Hematopoietic multipotent progenitor cell treated with erythropoietin and hydrocortisone succinate and interleukin-3 and kit ligand, for 17 days (in vitro differentiated cells): Measurements from ENCODE around the gene SAE1.

Experiments
- DNase-seq: peaks from one replicate; pipeline ENCODE4 v3.0.0-alpha.2; 2015; ENCODE audit warnings: low spot score

Gene SAE1

GRCh38 chr19:47161876-47162489 is 31.3 kb downstream of the SAE1 start:
- no peak for DNase-seq

- DNase-seq = no peak
Measured at GRCh38 chr19:47168065-47168464, 37.4 kb downstream of the SAE1 start.

DNA sequence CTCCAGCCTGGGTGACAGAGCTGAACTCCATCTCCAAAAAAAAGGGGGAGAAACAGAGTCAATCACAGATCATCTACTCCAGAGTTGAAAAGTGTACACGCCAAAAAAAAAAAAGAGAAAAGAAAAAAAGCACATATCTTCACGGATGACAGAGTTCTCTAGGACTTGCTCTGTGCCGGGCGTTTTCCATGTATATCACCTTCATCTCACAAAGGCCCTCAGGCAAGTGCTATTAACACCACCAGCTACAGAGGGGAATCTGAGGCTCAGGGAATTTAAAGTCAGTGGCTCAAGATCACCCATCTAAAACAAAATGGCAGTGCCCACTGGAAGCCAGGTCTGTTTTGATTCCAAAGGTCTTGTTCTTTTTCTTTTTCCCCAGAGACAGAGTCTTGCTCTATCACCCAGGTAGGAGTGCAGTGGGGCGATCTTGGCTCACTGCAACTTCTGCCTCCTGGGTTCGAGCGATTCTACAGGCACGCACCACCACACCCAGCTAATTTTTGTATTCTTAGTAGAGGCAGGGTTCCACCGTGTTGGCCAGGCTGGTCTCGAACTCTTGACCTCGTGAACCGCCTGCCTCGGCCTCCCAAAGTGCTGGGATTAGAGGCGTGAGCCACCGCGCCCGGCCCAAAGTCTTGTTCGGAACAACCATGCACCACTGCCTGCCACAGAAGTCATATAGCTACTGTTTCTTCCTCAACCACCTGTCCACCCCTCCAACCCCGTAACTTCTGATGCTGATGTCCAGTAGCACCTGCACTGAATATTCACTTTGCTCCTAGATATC is 42.2 kb downstream of the SAE1 start:
- no peak for DNase-seq

- DNase-seq = no peak
Measured at GRCh38 chr19:47176071-47176626, 45.5 kb downstream of the SAE1 start.

GRCh38 chr19:47176627-47177090 is 46.0 kb downstream of the SAE1 start:
- no peak for DNase-seq

GRCh38 chr19:47179653-47180310 is 49.1 kb downstream of the SAE1 start:
- no peak for DNase-seq

- no peak for DNase-seq
Measured at GRCh38 chr19:47183601-47184000, 53.0 kb downstream of the SAE1 start.

- DNase-seq = no peak
Measured at GRCh38 chr19:47186446-47187334, 56.1 kb downstream of the SAE1 start.

GRCh38 chr19:47187335-47187655 is 56.7 kb downstream of the SAE1 start:
- no peak for DNase-seq

GRCh38 chr19:47187797-47188196 is 57.2 kb downstream of the SAE1 start:
- DNase-seq = no peak

DNA sequence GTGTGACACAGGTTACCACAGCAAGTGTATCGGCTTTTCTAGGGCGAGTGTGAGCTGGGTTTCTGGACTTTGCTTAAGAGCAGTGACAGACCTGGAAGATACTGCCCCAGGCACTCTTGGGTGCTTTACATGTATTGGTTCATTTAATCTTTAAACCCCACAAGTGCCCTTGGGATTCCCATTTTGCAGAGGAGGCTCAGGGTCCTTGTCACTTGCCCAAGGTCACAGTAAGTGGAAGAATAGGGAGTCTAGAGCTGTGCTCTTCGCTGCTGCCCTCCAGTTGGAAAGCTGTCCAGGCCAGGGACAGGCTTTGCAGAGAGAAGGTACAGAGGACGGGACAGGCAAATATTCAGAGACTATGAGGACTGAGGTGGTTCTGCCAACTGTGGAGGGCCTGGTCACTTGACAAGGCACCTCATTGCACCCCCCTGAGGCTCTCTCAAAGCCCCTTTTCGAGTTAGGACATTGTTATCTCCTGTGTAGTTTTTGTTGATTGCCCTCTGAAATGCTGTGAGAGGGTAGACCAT is 57.9 kb downstream of the SAE1 start:
- no peak for DNase-seq

DNA sequence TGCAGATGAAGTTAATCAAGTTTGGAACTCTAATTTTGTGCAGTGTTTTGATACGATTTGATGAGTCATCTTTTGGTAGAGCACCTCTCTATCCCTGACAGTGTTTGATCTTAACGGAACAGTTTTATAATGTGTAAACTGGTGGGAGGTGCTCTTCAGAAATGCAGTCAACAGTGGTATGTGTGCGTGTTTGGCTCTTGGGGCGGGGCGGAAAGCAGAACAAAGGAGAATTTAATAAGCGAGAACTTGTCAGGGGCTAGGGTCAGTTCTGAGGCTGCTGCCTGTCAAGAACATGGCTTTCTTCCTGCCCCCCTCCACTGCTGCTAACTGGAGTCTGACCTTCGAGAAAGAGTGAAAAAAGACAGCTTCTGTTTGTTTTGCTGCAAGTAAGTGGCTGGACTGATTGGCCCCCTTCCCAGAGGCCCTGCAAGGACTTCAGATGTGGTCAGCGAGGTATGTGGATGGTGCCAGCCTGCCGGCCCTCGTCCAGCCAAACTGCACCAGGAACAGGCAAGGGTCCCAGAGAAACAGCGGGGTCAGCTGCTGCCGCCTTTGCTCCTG is 59.6 kb downstream of the SAE1 start:
- DNase-seq = no peak

DNA sequence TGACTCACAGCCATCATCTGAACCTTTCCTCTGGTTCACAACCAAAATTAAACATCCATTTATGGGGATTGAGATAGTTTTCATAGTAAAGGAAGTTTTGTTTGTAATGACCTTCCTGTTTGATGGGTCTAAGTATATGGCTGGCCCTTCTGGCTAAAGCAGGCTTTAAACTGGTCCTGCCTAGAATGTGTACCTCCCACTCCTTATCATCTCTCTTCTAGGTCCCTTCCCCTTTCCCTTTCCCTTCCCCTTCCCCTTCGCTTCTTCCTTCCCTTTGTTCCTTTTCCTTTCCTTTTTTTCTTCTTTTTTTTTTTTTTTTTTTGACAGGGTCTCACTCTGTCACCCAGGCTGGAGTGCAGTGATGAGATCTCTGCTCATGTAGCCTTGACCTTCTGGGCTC is 64.8 kb downstream of the SAE1 start:
- DNase-seq = no peak

DNA sequence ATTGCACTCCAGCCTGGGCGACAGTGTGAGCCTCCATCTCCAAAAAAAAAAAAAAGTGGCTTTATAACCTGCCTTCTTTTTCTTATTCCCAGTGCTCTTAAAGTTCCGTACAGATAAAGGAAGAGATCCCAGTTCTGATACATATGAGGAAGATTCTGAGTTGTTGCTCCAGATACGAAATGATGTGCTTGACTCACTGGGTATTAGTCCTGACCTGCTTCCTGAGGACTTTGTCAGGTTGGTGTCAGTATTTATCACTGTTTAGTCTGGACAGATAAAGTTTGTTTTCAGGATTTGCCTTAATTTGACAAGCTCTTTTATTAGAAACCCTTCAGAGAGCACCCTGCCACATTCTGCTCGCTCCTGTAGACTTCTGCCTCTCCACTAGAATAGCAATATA is 66.5 kb downstream of the SAE1 start:
- no peak for DNase-seq

DNA sequence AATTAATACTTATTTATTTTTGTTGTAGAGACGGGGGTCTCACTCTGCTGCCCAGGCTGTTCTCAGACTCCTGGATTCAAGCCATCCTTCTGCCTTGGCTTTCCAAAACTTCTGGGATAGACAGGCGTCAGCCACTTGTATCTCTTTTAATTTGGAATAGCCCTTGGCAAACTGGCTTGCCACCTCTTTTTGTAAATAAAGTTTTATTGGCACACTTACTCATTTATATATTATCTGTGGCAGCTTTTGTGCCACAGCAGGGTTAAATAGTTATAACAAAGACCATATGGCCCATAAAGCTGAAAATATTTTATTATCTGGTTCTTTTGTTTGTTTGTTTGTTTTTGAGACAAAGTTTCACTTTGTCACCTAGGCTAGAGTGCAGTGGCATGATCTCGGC is 69.9 kb downstream of the SAE1 start:
- DNase-seq = no peak

DNA sequence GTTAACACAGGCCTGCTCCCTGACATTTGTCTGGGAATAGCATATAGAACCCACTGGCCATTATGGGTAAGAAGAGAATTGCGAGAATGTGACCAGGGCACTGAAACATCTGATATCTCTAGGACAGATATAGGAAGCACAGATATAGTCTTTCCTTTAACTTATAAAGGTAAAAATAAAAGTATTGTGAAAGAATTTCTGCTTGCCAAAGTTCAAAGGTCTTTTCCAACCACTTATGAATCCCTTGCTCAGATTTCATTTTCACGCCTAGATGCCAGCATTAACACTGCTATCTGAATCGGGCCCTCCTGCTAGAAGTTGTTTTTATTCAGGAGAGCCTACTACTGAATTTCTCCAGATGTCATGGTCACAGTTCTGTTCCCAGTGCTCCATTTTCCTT is 72.6 kb downstream of the SAE1 start:
- DNase-seq = no peak

DNA sequence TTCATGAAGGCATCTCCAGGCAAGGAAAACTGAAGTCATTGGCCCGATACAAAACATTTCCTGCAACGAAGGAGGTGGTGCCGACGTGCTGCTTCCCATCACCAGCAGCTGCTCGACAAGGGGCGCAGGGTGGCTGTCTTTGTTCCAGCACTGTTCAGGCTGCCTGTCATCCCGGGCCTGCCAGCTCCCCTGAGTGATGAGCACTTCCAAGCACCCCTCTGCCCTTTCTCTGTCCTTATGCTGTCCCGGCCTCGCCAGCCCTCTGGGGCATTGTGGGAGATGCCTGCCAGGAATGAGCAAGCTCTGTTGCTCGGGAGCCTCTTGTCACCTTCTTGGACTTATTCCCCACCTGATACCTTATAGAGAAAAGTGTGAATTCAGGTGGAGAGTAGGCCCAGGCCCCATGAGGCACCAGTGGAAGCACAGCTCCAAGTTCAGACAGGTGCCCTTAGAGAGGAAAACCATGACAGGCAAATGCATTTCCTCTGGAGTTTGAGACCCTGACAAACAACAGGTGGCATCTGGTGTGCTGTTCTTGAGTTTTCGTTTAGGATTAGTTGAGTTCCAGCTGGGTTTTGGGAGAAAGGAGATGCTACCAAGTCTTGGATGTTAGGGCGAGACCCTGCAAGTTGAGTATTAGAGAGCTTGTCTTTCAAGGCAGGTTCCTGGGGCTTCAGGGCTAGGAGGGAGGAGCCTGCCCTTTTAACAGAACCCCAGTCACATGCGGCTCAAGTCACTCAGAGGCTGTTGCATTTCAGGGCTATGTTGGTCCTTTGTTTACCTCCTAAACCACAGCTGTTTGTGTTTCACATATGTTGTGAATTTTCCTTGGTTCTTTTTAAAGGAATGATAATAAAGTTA is 78.9 kb downstream of the SAE1 start:
- DNase-seq = no peak

GRCh38 chr19:47210180-47210490 is 79.5 kb downstream of the SAE1 start:
- DNase-seq = no peak

GRCh38 chr19:47210689-47211316 is 80.2 kb downstream of the SAE1 start:
- peak; percentile 92 for DNase-seq

GRCh38 chr19:47215581-47215980 is 84.9 kb downstream of the SAE1 start:
- no peak for DNase-seq
